Endothelial cell of umbilical vein (primary cell): ENCODE data around the gene MT1E. TPM values are rescaled to one million over a fixed set of nuclear protein-coding genes. Genes with fewer than 3 reads are reported as not detected.
A peak's percentile ranks its signal among the peaks of the same experiment; 100 is the strongest.

Source experiments
- BruUV-seq: library from RNA; stranded (reverse); fragments of 400-500 nt; replicated peaks from 2 replicates; lab custom pipeline; 2021; lab: Mats Ljungman, UMichigan
- CTCF ChIA-PET: fragments of 300-600, 350-600 bp; sonication (Branson Sonifier 250); formaldehyde crosslinking; loops from one replicate; lab custom pipeline; 2021; ENCODE audit warnings: antibody characterized with exemption, inconsistent platforms; lab: Charles Lee
- POLR2A ChIA-PET: fragments of 300-600, 350-600 bp; sonication (Branson Sonifier 250); formaldehyde crosslinking; loops from one replicate; lab custom pipeline; 2021; ENCODE audit warnings: antibody characterized with exemption, inconsistent platforms; lab: Charles Lee
- DNase-seq: peaks from one replicate; pipeline ENCODE4 v3.0.0-alpha.2; 2011; ENCODE audit warnings: low read depth, low spot score
- FAIRE-seq: peaks from 2 replicates; lab custom pipeline; 2011; peaks lifted over from hg19 to GRCh38; lab: Jason Lieb, UNC
- H2AFZ ChIP-seq: 2 replicates; pipeline ENCODE4 v1.6.0; 2012; ENCODE audit warnings: low read depth, low read length, control low read depth, inconsistent platforms
- H3K27ac ChIP-seq: 2 replicates; pipeline ENCODE4 v1.5.1; 2011; ENCODE audit warnings: low read depth, mild to moderate bottlenecking, control low read depth, low read length, moderate library complexity; ENCODE audit not compliant: insufficient read depth
- H3K27me3 ChIP-seq, 2 experiments: 2 replicates each; pipeline versions ENCODE4 v1.6.0 to v1.6.1; 2011; ENCODE audit warnings: low read length in 2 of 2, mixed read lengths in 1 of 2; ENCODE audit not compliant: control insufficient read depth in 2 of 2, insufficient read depth in 2 of 2
- H3K36me3 ChIP-seq, 2 experiments: 2 replicates in 1 of 2; 3 replicates in 1 of 2; pipeline ENCODE4 v1.5.1; 2011; ENCODE audit warnings: low read length in 2 of 2, mild to moderate bottlenecking in 1 of 2, moderate library complexity in 1 of 2; ENCODE audit not compliant: control insufficient read depth in 2 of 2, insufficient read depth in 2 of 2; ENCODE audit errors: extremely low read depth in 1 of 2
- H3K4me1 ChIP-seq: 3 replicates; pipeline ENCODE4 v1.5.1; 2011; ENCODE audit warnings: mild to moderate bottlenecking, low read length; ENCODE audit not compliant: control insufficient read depth, insufficient read depth; ENCODE audit errors: extremely low read depth
- H3K4me2 ChIP-seq: 2 replicates; pipeline ENCODE4 v1.6.1; 2011; ENCODE audit warnings: low read length, control low read depth, mixed read lengths; ENCODE audit not compliant: insufficient read depth
- H3K4me3 ChIP-seq, 3 experiments: fragments of 200-600 bp in 1 of 3; sonication (generic), shearing (Covaris generic) in 1 of 3; replicated peaks in 1 of 3; 2 replicates each; pipeline ENCODE4 v1.5.1; 2011 to 2016; ENCODE audit warnings: control low read depth in 3 of 3, low read length in 3 of 3, mild to moderate bottlenecking in 2 of 3, inconsistent platforms in 1 of 3, low read depth in 1 of 3, moderate library complexity in 1 of 3; ENCODE audit not compliant: insufficient read depth in 1 of 3
- H3K79me2 ChIP-seq: 2 replicates; pipeline ENCODE4 v1.6.0; 2012; ENCODE audit warnings: low read length, inconsistent platforms; ENCODE audit not compliant: control insufficient read depth, insufficient read depth
- H3K9ac ChIP-seq: replicated peaks from 2 replicates; pipeline ENCODE3; 2011; ENCODE audit warnings: low read length, control low read depth; ENCODE audit not compliant: insufficient read depth; ENCODE audit errors: extremely low read depth
- H3K9me1 ChIP-seq: replicated peaks from 3 replicates; pipeline ENCODE4 v1.6.0; 2011; ENCODE audit warnings: mild to moderate bottlenecking, low read length; ENCODE audit not compliant: control insufficient read depth, insufficient read depth; ENCODE audit errors: extremely low read depth
- H3K9me3 ChIP-seq: replicated peaks from 2 replicates; pipeline ENCODE4 v1.5.1; 2012; ENCODE audit warnings: low read length, inconsistent platforms; ENCODE audit not compliant: control insufficient read depth, insufficient read depth
- H4K20me1 ChIP-seq: replicated peaks from 2 replicates; pipeline ENCODE3; 2011; ENCODE audit warnings: mild to moderate bottlenecking, low read length; ENCODE audit not compliant: control insufficient read depth, insufficient read depth; ENCODE audit errors: extremely low read depth
- EZH2 ChIP-seq: IDR thresholded peaks from 2 replicates; pipeline ENCODE4 v1.6.1; 2012; ENCODE audit warnings: borderline replicate concordance, low read depth, mild to moderate bottlenecking, moderate library complexity, low read length, inconsistent platforms; ENCODE audit not compliant: severe bottlenecking
- FOS ChIP-seq: IDR thresholded peaks from 2 replicates; pipeline ENCODE4 v1.6.1; 2011; ENCODE audit warnings: mild to moderate bottlenecking, low read length, moderate library complexity, borderline replicate concordance; ENCODE audit not compliant: insufficient read depth
- GATA2 ChIP-seq: IDR thresholded peaks from 2 replicates; pipeline ENCODE4 v1.7.0; 2011; ENCODE audit warnings: low read depth, mild to moderate bottlenecking, moderate library complexity, mixed read lengths, low read length; ENCODE audit not compliant: insufficient read length, insufficient read depth
- POLR2A ChIP-seq: IDR thresholded peaks from 2 replicates; pipeline ENCODE4 v1.6.1; 2012; ENCODE audit warnings: low read depth, mild to moderate bottlenecking, control low read depth, low read length
- POLR2AphosphoS5 ChIP-seq: IDR thresholded peaks from 2 replicates; pipeline ENCODE4 v1.6.1; 2012; ENCODE audit warnings: low read depth, mild to moderate bottlenecking, control low read depth, low read length, moderate library complexity; ENCODE audit not compliant: insufficient read depth
- dilution Hi-C: fragments of 300-500 bp; cut with MboI; formaldehyde crosslinking; loops from one replicate; pipeline ENCODE4 v1.15.0; 2019; ENCODE audit warnings: low sequenced_read_pairs; ENCODE audit not compliant: extremely low pct_ligation_motif_present
- intact Hi-C: fragments of 100-400 bp; cut with micrococcal nuclease; formaldehyde crosslinking; loops from one replicate; pipeline ENCODE4 v1.10.0; 2022
- polyA plus RNA-seq, 4 experiments: library from polyadenylated mRNA; depleted of rRNA in 3 of 4; stranded (reverse) in 3 of 4; unstranded in 1 of 4; fragments of >200 nt; gene quantifications; 2 replicates each; pipeline versions ENCODE4 v1.2.1 to v1.2.3, GENCODE V29; 2011 to 2012; ENCODE audit warnings: missing spikeins in 1 of 4
- total RNA-seq: library from RNA; stranded (reverse); gene quantifications from 2 replicates; pipeline ENCODE4 v1.2.3, GENCODE V29; 2021
- TF ChIP-seq, protein P1 (sequence below), 2 donors: IDR thresholded peaks; 1 replicate in 1 of 2; 2 replicates in 1 of 2; pipeline ENCODE4 v1.5.1; 2011; ENCODE audit warnings: low read length in 2 of 2, mild to moderate bottlenecking in 2 of 2, moderate library complexity in 2 of 2, control low read depth in 1 of 2, inconsistent platforms in 1 of 2, low read depth in 1 of 2; ENCODE audit not compliant: insufficient read depth in 1 of 2; ENCODE audit errors: extremely low read depth in 1 of 2

The MT1E gene
- total and polyA plus RNA-seq, 2 donors (not counting 3 experiments of a cell fraction or from before 2014, with no cell fraction given) = 208 to 346 TPM

GRCh38 chr16:56637814-56638750, 12.5 kb downstream of the MT1E start, which contains the start of gene MT1A:
MT1A (plus strand) TSS chr16:56638666; CDS start chr16:56638739, 73 bp downstream.
- no peak within 1 kb of the TSS for H3K9ac ChIP-seq
- peaks cover 14% of the 10 kb centered on the region for H3K4me1 ChIP-seq
- intact Hi-C loops (loop anchor here (2.0 kb wide), 1 partner anchor 45 kb away; the partner anchor contains the start of gene MT1X), dilution Hi-C loops (no loop called here)
- CTCF ChIA-PET = interaction anchor here (1.0 to 1.3 kb wide), 5 partner anchors 15 to 63 kb away, joined by 3 to 5 read pairs (median 4); partner anchors contain the start of gene MT2A
- POLR2A ChIA-PET = interaction anchor here (1.1 kb wide), 1 partner anchor 12 kb away, joined by 4 read pairs; the partner anchor contains the start of gene MT1E
- peak within 1 kb of the TSS; percentile 70 for H3K4me2 ChIP-seq
- no peaks in the 10 kb centered on the region for H3K9me3 ChIP-seq
- H2AFZ ChIP-seq = peak within 1 kb of the TSS; percentile 84
- TF ChIP-seq EZH2 (peak; percentile 61), POLR2A (peak; percentile 53), GATA2 (no peak)
- H3K9me1 ChIP-seq = no peaks in the 10 kb centered on the region
- no peaks in the 10 kb centered on the region for H3K79me2 ChIP-seq
- peak within 1 kb of the TSS in 2 of 3 experiments; percentile 38 to 48 for H3K4me3 ChIP-seq
- no peak within 1 kb of the TSS for H3K27ac ChIP-seq
- no peaks in the 10 kb centered on the region for H3K36me3 ChIP-seq
- FAIRE-seq (peak; percentile 85), DNase-seq (peak; percentile 28)
- BruUV-seq = no TSS peak
- H4K20me1 ChIP-seq = no peaks in the 10 kb centered on the region
- H3K27me3 ChIP-seq = peaks cover 34 to 44% of the 10 kb centered on the region in 2 experiments

GRCh38 chr16:56639045-56639444, 13.5 kb downstream of the MT1E start:
- H3K27me3 ChIP-seq = peaks cover 36 to 50% of the 10 kb centered on the region in 2 experiments
- H3K4me2 ChIP-seq = no peak overlapping the region
- FAIRE-seq (no peak), DNase-seq (no peak)
- H3K9ac ChIP-seq = no peak overlapping the region
- no peak overlapping the region for H3K27ac ChIP-seq
- BruUV-seq = no TSS peak
- H3K4me3 ChIP-seq = no peak overlapping the region
- POLR2A ChIA-PET = no interaction called here
- intact Hi-C loops (loop anchor here (2.0 kb wide), 1 partner anchor 44 kb away; the partner anchor contains the start of gene MT1X), dilution Hi-C loops (no loop called here)
- no peaks in the 10 kb centered on the region for H3K9me1 ChIP-seq
- H3K4me1 ChIP-seq = peaks cover 18% of the 10 kb centered on the region
- H3K36me3 ChIP-seq = no peaks in the 10 kb centered on the region
- CTCF ChIA-PET = interaction anchor here (1.0 to 1.7 kb wide), 4 partner anchors 16 to 62 kb away, joined by 3 to 6 read pairs (median 4); partner anchors contain the start of gene MT2A
- H3K9me3 ChIP-seq = no peaks in the 10 kb centered on the region
- H3K79me2 ChIP-seq = no peaks in the 10 kb centered on the region
- TF ChIP-seq EZH2 = no peak
- no peak for TF ChIP-seq POLR2A
- TF ChIP-seq, protein P1, sequence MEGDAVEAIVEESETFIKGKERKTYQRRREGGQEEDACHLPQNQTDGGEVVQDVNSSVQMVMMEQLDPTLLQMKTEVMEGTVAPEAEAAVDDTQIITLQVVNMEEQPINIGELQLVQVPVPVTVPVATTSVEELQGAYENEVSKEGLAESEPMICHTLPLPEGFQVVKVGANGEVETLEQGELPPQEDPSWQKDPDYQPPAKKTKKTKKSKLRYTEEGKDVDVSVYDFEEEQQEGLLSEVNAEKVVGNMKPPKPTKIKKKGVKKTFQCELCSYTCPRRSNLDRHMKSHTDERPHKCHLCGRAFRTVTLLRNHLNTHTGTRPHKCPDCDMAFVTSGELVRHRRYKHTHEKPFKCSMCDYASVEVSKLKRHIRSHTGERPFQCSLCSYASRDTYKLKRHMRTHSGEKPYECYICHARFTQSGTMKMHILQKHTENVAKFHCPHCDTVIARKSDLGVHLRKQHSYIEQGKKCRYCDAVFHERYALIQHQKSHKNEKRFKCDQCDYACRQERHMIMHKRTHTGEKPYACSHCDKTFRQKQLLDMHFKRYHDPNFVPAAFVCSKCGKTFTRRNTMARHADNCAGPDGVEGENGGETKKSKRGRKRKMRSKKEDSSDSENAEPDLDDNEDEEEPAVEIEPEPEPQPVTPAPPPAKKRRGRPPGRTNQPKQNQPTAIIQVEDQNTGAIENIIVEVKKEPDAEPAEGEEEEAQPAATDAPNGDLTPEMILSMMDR (IDR thresholded peaks at IDR 0.05; ENCODE audit: extremely low read depth in 1 of 2, insufficient read depth in 1 of 2, low read depth in 1 of 2, low read length in 2 of 2) = no peak
- TF ChIP-seq POLR2AphosphoS5 = no peak
- TF ChIP-seq FOS = no peak
- TF ChIP-seq GATA2 = no peak
- H2AFZ ChIP-seq = no peak overlapping the region
- no peaks in the 10 kb centered on the region for H4K20me1 ChIP-seq
